Measurements from ENCODE around the gene DOK5.

The DOK5 gene

GRCh38 chr20:54479138-54479906, 3.9 kb downstream of the DOK5 start:
- no peak for TF ChIP-seq GATA3 (IDR thresholded peaks at IDR 0.05; ENCODE audit: low read depth, low read length)
- TF ChIP-seq GATA2 (IDR thresholded peaks at IDR 0.05; ENCODE audit: low read depth, low read length) = no peak

DNA sequence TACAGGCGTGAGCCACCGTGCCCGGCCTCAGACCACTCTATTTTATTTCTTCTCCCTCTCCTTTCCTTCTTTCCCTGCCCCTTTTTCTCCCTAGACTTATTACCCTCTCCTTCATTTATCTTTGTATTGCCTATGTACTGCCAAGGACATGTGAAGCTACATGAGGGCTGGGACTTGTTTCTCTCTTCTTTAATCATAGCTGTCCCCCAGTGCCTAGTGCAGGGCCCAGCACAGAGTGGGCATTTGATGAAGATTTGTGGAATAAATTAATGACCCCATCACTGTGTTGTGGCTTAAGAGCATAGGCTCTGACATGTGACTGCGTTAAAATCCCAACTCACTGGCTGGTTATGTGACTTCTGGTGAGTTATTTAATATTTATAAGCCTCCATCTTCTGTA, 6.0 kb downstream of the DOK5 start:
- TF ChIP-seq GATA2 (IDR thresholded peaks at IDR 0.05; ENCODE audit: low read depth, low read length) (no peak), GATA3 (IDR thresholded peaks at IDR 0.05; ENCODE audit: low read depth, low read length) (no peak)

- TF ChIP-seq GATA2 (IDR thresholded peaks at IDR 0.05; ENCODE audit: low read depth, low read length) (no peak), GATA3 (IDR thresholded peaks at IDR 0.05; ENCODE audit: low read depth, low read length) (no peak)
Observed at GRCh38 chr20:54485631-54486030, 10.2 kb downstream of the DOK5 start.

- TF ChIP-seq GATA2 (IDR thresholded peaks at IDR 0.05; ENCODE audit: low read depth, low read length) = no peak
- TF ChIP-seq GATA3 (IDR thresholded peaks at IDR 0.05; ENCODE audit: low read depth, low read length) = no peak
Observed at GRCh38 chr20:54486585-54486984, 11.2 kb downstream of the DOK5 start.

DNA sequence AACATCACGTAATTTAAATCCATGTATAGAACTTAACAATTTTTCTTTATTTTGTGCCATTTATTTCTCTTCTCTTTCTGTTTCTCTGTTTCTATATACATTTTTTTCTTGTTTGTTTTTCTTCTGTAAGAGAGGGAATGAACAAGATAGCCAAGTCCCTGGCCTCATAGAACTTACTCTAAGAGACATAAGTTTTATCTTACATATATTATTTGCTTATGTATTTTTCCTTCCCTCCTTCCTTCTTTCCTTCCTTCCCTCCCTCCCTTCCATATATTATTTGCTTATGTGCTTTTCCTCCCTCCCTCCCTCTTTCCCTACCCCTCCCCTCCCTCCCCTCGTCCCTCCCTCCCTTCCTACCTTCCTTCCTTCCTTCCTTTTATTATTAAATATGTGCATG, 13.0 kb downstream of the DOK5 start:
- TF ChIP-seq GATA2 (IDR thresholded peaks at IDR 0.05; ENCODE audit: low read depth, low read length) (no peak), GATA3 (IDR thresholded peaks at IDR 0.05; ENCODE audit: low read depth, low read length) (no peak)

DNA sequence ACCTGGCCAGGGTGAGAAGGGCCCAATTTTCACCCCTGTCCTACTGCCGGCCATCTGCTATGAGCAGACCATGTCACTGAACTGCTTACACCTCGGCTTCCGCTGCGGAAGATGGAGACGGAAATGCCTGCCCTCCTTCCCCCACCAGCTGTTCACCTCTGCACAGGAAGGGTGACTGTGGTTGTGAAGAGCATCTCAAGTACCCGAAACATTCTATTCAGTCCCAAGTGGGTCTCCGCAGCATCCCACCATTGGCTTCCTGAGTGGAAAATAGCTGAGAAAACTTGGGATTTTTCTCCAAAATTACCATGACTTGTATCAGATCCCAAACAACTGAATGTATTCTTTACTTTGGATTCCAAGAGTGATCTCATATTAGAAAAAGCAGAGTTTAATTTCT, 16.1 kb downstream of the DOK5 start:
- TF ChIP-seq GATA2 (IDR thresholded peaks at IDR 0.05; ENCODE audit: low read depth, low read length) (no peak), GATA3 (IDR thresholded peaks at IDR 0.05; ENCODE audit: low read depth, low read length) (no peak)

DNA sequence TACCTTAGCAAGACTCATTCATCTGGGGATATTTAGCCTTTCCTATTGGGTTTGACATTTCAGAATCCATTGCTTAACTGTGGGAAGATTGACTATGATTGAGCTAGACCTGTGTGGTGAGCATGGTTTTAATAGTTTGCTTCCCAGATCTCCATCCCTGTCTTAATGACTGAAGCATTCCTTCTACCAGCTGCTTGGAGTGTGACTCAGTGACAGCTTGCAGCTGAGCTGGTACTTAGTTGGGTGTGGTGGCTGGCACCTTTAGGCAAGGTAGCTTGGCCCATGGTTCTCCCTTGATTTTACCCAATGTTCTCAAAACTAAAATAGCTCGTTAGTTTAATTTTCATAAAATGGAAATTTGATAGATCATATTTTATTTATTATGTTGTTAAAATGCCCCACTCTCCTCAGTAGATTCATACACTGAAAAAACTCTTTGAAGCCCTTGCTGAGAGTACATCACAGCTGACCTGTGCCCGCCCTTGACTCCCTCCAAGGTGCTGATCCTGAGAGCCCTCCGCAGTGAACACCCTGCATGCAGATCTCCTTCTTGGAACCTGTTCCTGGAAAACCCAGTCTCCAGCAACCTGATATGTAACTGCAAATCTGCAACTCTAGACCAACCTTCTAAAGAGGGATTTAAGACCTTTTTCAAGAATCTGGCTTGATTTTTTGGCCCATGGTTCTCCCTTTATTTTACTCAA, 19.1 kb downstream of the DOK5 start:
- TF ChIP-seq GATA3 (IDR thresholded peaks at IDR 0.05; ENCODE audit: low read depth, low read length) (no peak), GATA2 (IDR thresholded peaks at IDR 0.05; ENCODE audit: low read depth, low read length) (no peak)

DNA sequence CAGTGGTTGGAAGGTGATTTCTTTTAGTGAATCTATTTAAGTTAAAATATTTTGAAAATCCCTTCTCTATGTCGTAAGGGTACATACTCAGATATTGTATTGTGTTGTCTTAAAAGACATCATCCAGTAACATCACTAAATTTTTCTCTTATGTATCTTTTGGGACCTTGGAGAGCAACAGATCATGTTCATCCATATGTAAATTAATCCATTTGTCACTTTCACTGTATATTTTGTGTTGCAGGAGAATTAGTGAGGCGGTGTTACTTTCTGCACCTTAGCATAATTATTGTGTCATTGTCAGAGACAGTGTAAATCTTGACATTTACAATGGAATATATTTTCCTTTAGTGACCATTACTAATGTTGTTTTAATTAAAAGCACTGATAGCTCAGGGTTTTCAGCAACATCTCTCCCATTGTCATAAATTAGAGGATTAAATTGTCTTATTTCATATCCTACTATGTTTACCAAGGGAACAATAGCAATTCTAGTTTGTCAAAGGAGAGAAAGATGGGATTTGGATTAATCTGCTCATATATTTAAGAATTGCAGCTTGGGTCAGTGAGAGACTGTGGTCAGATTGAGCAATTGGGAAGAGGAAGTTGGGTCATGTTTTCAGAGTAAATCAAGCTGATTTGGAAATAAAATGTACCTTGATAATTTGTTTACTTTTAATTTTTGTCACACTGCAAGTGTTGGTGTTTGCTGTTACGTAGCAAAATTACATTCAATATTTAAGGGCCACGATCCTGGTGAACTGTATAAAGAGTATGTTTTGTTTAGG, 22.7 kb downstream of the DOK5 start:
- TF ChIP-seq GATA2 (IDR thresholded peaks at IDR 0.05; ENCODE audit: low read depth, low read length) (no peak), GATA3 (IDR thresholded peaks at IDR 0.05; ENCODE audit: low read depth, low read length) (no peak)

DNA sequence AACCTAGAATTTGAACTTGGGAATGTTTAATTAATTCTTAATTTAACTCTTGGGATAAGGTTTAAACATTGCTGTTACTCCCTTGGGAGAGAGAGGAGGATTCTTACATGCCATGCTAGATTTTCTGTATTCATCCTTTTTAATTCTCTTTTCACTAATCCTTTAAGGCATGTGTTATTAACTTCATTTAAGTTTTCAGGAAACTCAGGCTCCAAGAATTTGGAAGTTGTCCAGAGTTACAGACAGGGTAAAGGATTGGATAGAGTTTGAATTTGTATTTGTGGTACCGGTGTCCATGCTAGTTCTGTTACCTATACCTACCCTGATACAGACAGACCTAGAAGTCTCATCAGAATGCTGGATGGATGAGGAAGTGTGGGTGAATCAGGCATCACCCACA, 23.7 kb downstream of the DOK5 start:
- TF ChIP-seq GATA2 (IDR thresholded peaks at IDR 0.05; ENCODE audit: low read depth, low read length) (no peak), GATA3 (IDR thresholded peaks at IDR 0.05; ENCODE audit: low read depth, low read length) (no peak)

DNA sequence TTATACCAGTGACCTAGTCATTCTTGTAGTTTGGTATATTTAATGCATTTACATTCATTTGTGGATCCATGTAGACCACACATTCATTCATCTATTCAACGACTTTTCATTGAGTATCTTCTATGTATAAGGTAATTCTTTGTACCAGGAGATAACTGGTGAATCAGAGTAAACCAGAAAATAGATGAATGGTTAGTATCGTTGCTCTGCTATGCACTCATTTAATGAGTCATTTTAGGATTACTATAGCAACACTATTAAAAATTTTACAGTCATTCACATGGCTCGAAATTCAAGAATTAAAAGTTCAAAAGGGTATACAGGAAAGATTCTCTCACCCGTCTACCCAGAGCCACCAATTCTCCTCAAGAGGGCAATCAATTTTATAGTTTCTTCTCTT, 26.8 kb downstream of the DOK5 start:
- TF ChIP-seq GATA3 (IDR thresholded peaks at IDR 0.05; ENCODE audit: low read depth, low read length) (no peak), GATA2 (IDR thresholded peaks at IDR 0.05; ENCODE audit: low read depth, low read length) (no peak)

DNA sequence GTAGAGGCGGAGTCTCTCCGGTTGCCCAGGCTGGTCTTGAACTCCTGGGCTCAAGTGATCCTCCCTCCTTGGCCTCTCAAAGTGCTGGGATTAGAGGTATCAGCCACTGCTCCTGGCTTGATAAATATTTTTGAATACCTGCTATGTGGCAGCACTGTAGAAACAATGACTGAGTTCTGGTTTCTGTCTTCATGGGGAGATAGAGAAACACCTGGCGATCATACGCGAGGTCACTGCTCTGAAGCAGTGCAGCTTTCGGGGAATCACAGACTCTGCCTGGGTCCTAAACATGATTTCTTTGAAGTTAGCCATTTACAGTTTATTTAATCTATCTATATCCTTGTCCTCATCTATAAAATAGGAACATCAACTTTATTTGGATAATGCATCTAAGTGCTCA, 31.2 kb downstream of the DOK5 start:
- TF ChIP-seq GATA2 (IDR thresholded peaks at IDR 0.05; ENCODE audit: low read depth, low read length) = no peak
- no peak for TF ChIP-seq GATA3 (IDR thresholded peaks at IDR 0.05; ENCODE audit: low read depth, low read length)

- TF ChIP-seq GATA2 (IDR thresholded peaks at IDR 0.05; ENCODE audit: low read depth, low read length) (no peak), GATA3 (IDR thresholded peaks at IDR 0.05; ENCODE audit: low read depth, low read length) (no peak)
Observed at GRCh38 chr20:54510541-54511129, 35.2 kb downstream of the DOK5 start.

DNA sequence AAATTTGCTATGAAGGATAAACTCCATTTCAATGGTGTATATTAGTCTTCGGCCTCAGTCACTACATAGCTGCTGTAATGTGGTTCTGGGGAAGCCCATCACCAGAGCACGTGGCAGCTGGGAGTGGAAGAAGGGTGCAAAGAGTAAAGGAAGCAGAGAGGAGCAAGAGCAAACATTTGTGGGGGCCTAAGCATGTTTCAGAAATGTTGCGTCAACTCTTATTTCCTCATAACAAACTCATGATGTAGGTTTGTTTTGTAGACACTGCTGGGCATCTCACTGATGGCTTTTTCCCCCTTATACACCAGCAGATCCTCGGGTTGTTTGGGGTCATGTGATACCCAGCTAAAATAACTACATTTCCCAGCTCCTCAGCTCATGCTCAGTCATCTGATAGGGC, 37.3 kb downstream of the DOK5 start:
- TF ChIP-seq GATA3 (IDR thresholded peaks at IDR 0.05; ENCODE audit: low read depth, low read length) (no peak), GATA2 (IDR thresholded peaks at IDR 0.05; ENCODE audit: low read depth, low read length) (no peak)

DNA sequence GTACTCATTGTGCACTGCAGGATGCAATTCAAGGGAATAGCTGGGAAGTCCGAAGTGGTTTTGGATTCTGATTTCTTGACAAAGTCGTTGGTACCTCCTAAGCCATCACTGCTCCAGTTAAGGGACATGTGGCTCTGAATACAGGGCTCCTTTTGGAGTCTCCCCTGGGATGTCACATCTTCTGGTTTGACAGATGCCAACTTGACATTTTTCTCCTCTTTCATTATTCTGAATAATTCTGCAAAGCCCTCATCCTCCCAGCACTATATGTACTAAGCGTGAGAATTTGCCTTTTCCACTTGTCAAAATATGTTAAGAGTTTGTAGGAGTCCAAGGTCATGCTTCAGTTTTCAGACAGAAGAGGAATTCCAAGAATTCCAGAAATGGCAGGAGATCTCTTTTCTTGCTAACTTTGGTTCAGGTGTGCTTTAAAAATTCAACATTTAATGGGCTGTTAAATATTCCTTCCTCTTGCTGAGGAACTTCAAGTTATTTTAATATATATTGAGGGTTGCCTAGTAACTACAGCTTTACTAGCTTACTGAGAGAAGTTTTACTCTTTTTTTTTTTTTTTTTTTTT, 38.7 kb downstream of the DOK5 start:
- no peak for TF ChIP-seq GATA3 (IDR thresholded peaks at IDR 0.05; ENCODE audit: low read depth, low read length)
- TF ChIP-seq GATA2 (IDR thresholded peaks at IDR 0.05; ENCODE audit: low read depth, low read length) = no peak

Measured in SH-SY5Y (cell line).